Retinal pigment epithelial cell (primary cell): ENCODE measurements around the gene G3BP1.
"Not testable (repeated sequence)": the region's sequence is repeated elsewhere in the genome, so short reads cannot be mapped to it uniquely, and the experiment has no call there.

Experiments
- DNase-seq: peaks from one replicate; pipeline ENCODE4 v3.0.0-alpha.2; 2010; ENCODE audit warnings: low read depth
- H3K4me3 ChIP-seq: 2 replicates; pipeline ENCODE4 v1.5.1; 2011; ENCODE audit warnings: mild to moderate bottlenecking, low read length, control low read depth, moderate library complexity
- CTCF ChIP-seq: conservative IDR thresholded peaks from 2 replicates; pipeline ENCODE4 v1.5.1; 2011; ENCODE audit warnings: low read depth, low read length, control low read depth, inconsistent platforms

The G3BP1 gene

DNA sequence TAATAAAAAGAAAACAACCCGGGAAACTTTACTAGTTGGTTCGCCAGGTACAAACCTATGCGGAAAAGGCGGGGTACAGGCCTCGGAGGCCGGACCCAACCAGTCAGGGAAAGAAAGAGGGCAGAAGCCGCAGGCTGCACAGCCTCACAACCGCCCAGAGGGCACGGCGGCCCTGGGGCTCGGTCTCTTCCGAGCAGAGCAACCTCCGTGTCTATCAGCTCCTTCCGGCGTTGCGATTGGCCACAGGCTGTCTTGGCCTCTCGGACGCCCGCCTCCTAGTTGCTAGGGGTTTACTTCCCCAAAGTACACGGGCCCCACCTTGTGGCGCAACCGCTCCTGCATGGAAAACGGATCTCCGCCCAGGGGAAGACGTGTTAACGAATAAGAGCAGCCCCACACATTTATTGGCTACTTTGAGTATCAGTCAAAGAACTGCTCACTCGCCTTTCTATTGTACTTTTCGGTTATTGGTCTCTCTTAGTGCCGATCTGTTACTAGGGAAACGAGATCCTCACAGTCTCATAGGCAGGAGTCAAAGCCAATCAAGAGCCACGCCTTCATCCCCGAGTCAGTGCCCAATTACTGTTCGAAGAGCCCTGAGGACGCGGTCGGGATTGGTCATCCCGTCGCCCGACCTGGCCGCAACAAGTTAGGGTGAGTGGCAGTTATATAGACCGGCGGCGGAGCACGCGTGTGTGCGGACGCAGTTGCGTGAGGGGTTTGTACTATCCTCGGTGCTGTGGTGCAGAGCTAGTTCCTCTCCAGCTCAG lies at the start of gene G3BP1:
Gene G3BP1 (plus strand): TSS at position 696 of the 770 bp plus-strand sequence. CDS start 14,667 bp downstream, outside the sequence.
- peak; percentile 70 for TF ChIP-seq CTCF
- H3K4me3 ChIP-seq: peak within 1 kb of the TSS; percentile 94
- peak; percentile 100 for DNase-seq

- no peak for TF ChIP-seq CTCF
- no peak overlapping the region for H3K4me3 ChIP-seq
- DNase-seq: no peak
These were observed 49.2 kb upstream of the G3BP1 start for GRCh38 chr5:151722546-151722945.

DNA sequence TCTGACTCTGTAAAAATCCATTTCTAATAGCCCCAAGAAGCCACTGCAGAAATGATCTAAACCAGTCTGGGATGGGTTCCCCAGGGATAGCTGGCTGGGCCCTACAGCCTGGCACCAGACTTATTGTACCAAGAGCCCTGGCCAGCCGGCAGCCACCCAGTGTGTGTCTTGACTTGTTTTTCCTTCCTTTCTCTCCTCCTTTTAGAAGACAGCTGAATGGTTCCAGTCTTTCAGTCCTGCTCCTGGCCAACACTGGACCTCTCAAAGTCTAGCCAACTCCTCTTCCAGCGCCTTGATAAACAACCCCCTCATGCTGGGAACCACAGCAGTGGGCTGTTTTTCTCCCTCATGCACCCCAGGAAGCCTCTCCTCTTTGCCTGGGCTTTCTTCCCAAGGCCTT lies 47.4 kb upstream of the G3BP1 start:
- DNase-seq: no peak
- TF ChIP-seq CTCF: no peak
- H3K4me3 ChIP-seq: no peak overlapping the region

- H3K4me3 ChIP-seq, DNase-seq: not testable (repeated sequence)
These were observed 42.2 kb upstream of the G3BP1 start for GRCh38 chr5:151729597-151729996.

DNA sequence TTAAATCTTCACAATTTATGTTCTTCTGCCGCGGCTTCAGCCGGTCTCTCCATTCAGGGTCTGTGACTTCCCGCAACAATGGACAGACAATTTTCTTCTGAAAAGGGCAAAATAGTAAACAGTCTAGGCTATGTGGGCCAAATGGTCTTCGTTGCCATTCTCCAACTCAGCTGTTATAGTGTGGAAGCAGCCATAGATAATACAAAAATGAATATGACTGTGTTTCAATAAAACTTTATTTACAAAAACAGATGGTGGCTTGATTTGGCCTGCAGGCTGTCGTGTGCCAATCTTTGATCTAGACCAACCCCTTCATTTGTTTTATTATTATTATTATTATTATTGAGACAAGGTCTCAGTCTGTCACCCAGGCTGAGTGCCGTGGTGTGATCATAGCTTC lies 41.4 kb upstream of the G3BP1 start:
- TF ChIP-seq CTCF: no peak
- H3K4me3 ChIP-seq: no peak overlapping the region
- DNase-seq: no peak

- no peak overlapping the region for H3K4me3 ChIP-seq
- TF ChIP-seq CTCF: no peak
- no peak for DNase-seq
These were observed 38.2 kb upstream of the G3BP1 start for GRCh38 chr5:151733358-151734063.

DNA sequence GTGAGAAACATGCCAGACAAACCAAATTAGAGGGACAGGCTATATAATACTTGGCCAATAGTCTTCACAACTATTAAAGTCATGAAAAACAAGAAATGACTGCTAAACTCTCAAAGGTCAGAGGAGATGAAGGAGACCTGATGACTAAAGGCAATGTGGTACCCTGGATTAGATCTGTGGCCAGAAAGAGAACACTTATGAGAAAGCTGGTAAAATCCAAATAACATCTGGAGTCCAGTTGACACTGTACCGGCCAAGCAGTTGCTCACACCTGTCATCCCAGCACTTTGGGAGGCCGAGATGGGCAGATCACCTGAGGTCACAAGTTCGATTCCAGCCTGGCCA lies 37.7 kb upstream of the G3BP1 start:
- DNase-seq: no peak
- H3K4me3 ChIP-seq: no peak overlapping the region
- TF ChIP-seq CTCF: no peak
